HG03565 (cell line): ENCODE results near the gene PPP4R2.

Experiments
- ATAC-seq: cut with Tn5 transposase; IDR thresholded peaks from one replicate; pipeline ENCODE4 v1.9.1; 2021; ENCODE audit warnings: mild to moderate bottlenecking, moderate library complexity; ENCODE audit not compliant: unreplicated experiment

Gene PPP4R2, protein sequence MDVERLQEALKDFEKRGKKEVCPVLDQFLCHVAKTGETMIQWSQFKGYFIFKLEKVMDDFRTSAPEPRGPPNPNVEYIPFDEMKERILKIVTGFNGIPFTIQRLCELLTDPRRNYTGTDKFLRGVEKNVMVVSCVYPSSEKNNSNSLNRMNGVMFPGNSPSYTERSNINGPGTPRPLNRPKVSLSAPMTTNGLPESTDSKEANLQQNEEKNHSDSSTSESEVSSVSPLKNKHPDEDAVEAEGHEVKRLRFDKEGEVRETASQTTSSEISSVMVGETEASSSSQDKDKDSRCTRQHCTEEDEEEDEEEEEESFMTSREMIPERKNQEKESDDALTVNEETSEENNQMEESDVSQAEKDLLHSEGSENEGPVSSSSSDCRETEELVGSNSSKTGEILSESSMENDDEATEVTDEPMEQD

DNA sequence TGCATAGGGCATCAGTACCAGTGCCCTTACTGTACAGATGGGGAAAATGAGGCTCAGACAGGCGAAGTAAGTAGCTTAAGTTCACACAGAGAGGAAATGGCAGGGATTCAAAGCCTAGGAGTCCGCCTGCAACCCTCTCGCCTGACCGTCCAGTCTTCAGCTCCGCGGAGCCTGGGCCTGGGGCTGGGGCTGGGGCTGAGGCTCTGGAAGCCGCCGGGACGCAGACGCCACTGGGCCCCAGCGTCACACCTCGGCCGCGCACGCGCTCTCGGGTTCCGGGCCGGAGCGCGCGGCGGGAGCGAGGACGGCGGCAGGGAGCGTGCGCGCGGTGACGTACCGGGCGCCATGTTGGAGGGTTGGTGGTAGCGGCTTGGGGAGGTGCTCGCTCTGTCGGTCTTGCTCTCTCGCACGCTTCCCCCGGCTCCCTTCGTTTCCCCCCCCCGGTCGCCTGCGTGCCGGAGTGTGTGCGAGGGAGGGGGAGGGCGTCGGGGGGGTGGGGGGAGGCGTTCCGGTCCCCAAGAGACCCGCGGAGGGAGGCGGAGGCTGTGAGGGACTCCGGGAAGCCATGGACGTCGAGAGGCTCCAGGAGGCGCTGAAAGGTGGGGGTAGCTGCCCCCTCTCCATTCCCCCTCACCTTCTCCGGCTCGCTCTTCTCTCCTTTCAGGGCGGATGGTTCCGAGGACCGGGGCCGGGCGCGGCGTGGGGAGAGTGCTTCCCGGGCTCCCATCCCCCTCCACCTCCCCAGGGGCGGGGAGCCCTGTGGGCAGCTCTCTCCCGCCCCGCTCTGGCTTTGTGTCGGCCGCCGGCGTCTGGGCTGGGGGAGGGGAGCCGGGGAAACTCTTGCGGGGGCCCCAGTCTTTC is at the start of gene PPP4R2:
Gene PPP4R2, plus strand, starts transcription at position 339 of the 861 bp plus-strand sequence. Its CDS starts 227 bp downstream, at position 566.
- ATAC-seq, result peak; percentile 80

DNA sequence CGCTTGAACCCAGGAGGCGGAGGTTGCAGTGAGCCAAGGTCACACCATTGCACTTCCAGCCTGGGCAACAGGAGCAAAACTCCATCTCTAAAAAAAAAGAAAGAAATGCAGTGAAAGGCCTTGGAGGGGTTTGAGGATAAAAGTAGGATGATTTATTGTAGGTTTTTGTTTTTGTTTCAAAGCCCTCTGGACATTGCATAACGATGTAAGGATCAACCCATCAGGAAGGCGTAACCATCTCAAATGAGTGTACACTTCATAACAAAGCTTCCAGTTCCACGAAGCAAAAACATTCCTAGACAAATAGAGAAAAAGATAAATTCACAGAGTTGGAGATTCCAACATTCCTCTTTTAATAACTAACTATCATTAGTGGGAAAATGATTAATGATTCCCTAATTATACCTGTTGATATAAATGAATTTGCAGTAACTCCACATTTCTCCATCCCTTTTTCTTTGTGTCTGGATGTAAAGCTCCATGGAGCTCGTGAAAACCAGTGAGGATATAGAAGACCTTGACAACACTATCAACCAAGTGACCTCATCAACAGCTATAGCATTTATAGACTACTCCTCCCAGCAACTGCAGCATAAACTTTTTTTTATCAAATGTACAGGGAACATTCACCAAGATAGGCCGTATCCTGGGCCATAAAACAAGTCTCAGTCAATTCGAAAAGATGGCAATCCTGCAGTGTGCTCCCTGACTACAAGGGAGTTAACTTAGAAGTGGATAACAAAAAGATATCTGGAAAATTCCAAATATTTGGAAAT is 48.7 kb upstream of the PPP4R2 start:
- ATAC-seq, result no peak

DNA sequence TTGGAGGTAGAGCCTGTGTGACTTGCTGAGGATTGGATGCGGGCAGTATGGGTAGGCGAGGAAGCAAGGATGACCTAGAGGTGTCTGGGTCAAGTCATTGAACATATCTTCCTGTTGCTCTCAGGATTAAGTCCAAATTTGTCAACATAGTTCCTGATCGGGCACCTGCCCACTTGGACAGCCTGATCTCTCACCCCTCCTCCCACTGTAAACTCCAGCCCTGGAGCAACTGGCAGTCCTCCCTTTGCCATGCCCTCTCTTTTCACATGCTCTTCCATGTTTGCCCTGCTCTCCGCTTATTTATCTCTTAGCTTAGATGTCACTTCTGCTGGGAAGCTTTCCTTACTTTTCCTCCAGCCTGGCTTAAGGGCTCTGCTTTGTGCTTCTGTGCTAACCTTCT is 47.6 kb upstream of the PPP4R2 start:
- ATAC-seq, result no peak

DNA sequence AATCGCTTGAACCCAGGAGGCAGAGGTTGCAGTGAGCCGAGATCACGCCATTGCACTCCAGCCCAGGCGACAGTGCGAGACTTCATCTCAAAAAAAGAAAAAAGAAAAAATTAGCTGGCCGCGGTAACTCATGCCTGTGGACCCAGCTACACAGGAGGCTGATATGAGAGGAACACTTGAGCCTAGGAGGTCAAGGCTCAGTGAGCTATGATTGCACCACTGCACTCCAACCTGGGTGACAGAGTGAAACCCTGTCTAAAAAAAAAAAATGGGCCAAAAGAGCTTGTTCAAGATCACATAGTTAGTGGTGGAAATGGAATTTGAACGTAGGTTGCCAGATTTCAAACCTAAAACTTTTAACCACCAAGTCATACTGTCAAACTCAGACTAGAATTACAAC is 46.2 kb upstream of the PPP4R2 start:
- ATAC-seq, result no peak

DNA sequence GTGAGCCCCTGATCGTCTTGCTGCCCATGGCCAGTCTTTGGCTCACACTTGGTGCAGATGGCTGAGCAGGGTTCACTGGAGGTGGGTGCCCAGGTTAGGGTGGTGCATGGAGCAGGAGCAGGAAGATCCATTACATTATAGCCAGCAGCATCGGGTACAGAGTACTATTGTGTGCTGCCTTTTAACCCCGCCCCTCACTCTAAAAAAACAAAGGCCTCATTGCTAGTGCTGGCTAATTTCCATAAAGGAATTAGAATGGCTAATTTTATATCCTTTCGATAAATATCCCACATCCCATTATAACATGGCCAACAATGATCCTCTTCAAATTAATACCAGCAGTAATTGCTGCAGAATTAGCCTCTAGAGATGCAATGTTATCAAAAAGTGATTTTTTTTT is 45.8 kb upstream of the PPP4R2 start:
- no peak for ATAC-seq

DNA sequence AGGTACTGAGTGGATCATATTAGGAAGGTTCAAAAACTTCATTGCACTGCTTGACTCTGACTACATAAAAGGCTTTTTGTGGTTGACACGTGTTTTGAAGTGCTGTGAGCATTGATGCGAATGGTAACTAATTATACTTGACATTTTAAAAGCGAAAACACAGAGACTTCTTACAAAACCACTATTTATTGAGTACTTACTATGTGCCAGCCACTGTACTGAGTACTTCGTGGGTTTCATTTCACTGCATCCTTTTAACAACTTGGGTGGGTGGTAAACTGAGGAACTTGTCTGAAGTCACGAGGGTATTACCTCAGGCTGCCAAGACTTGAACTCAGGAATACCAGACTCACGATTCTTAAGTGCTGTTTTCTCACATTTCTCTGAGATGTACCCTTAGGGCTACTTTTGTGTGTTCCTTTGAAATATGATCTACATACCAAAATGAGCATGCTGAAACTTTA is 45.3 kb upstream of the PPP4R2 start:
- peak; percentile 67 for ATAC-seq

DNA sequence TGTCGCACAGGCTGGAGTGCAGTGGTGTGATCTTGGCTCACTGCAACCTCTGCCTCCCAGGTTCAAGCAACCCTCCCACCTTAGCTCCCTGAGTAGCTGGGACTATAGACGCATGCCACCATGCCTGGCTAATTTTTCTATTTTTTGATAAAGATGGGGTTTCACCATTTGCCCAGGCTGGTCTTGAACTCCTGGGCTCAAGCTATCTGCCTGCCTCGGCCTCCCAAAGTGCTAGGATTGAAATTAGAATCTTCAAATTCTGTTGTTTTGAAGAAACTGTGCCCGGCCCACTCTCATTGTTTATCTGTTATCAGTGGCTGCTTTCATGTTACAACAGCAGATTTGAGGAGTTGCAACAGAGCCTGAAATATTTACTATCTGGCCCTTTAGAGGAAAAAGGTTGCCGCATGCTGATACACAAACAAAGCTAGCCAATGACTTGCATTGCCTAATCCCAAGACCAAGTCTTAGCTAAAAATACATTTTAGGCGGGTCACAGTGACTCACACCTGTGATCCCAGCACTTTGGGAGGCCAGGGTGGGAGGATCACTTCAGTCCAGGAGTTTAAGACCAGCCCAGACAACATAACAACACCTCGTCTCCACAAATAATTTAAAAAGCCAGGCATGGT is 43.2 kb upstream of the PPP4R2 start:
- ATAC-seq, result no peak

- ATAC-seq, result no peak
Observed at GRCh38 chr3:72957297-72957696, 39.3 kb upstream of the PPP4R2 start.

GRCh38 chr3:72959336-72959735 is 37.3 kb upstream of the PPP4R2 start:
- no peak for ATAC-seq

DNA sequence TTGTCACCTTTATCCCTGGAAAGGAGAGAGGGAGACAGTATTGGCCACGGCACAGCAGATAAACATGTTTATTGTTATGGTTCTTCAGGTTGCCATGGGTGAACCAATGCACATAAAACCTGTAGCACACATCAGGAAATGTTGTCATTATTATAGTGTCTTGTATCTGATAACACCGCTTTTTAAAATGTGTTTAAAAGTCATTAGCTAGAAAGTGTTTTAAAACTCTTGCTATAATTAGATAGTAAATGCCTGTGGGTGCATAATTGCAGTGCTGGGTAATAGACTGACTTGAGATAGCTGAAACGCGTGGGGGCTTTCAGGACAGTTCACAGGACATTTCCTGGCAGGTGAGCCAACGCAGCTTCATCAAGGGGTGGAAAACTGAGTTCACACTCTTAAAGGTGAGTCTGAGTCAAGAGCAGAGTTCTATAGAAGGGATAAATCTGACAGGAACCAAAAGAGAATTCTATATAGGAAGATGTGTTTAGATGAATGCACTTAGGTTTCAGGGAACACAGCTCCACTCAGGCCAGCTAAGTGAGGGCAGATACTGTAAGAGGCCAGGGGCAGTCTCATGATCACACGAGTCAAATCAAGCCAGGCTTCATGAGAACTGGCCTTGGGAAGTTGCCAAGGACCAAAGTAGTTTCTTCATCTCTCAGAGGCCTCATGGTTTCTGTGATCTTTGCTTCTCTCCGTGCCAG is 35.6 kb upstream of the PPP4R2 start:
- ATAC-seq, result no peak

DNA sequence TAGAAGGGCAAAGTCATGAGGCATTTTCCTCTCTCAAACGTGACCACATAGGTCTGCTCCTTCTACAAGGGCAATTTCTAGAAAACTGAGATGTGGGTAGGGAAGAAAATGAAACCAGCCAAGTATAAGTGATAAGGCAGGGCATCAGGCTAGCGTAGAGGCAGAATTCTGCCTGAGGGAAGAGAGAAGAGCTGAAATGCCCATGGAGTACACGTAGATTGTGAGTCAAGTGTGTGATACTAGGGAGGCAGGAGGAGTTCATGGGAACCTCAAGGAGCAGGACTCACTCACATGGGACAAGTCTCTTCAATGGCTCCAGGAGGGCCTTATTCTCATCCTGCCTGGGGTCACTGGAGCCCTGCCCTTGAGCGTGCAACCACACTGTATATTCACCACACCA is 34.9 kb upstream of the PPP4R2 start:
- ATAC-seq, result no peak

- no peak for ATAC-seq
Observed at GRCh38 chr3:72962317-72962716, 34.3 kb upstream of the PPP4R2 start.

GRCh38 chr3:72964633-72965032 is 32.0 kb upstream of the PPP4R2 start:
- no peak for ATAC-seq

DNA sequence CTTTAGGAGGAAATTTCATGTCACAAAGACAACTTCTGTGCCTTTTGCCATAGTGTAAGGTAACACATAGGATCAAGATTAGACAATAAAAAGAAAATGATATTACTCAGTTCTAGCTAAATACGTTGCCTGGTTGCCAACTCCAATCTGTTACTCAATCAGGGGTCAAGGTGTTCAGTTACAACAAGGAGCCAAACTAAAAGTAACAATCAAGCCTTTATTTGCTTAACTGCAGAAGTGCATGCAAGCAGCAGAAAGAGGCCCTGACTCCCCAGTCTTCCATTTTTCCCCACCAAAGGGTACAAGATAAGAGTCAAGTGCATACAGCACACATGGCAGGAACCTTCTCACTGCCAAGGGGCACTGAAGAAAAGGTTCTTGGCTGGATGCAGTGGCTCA is 28.3 kb upstream of the PPP4R2 start:
- no peak for ATAC-seq

GRCh38 chr3:72969766-72970165 is 26.8 kb upstream of the PPP4R2 start:
- no peak for ATAC-seq

DNA sequence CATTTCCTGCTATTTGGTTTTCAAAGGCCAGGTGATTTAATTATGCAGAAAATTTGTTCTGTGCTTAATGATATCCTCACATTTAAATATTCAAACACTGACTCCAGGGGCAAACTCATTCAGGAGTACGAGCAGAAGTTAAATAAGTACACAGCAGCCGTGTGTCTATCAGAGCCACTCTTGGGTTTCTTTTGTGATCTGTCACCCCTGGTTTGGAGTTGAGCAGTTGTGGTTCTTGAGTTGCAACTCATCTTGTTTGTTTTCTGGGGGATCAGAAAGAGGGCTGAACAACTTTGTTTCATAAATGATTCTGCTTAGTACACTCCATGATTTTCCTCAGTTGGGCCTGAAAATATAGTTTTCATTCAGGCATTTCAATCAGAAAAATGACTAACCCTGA is 25.7 kb upstream of the PPP4R2 start:
- no peak for ATAC-seq

- ATAC-seq, result no peak
Observed at GRCh38 chr3:72972706-72973030, 23.9 kb upstream of the PPP4R2 start.

DNA sequence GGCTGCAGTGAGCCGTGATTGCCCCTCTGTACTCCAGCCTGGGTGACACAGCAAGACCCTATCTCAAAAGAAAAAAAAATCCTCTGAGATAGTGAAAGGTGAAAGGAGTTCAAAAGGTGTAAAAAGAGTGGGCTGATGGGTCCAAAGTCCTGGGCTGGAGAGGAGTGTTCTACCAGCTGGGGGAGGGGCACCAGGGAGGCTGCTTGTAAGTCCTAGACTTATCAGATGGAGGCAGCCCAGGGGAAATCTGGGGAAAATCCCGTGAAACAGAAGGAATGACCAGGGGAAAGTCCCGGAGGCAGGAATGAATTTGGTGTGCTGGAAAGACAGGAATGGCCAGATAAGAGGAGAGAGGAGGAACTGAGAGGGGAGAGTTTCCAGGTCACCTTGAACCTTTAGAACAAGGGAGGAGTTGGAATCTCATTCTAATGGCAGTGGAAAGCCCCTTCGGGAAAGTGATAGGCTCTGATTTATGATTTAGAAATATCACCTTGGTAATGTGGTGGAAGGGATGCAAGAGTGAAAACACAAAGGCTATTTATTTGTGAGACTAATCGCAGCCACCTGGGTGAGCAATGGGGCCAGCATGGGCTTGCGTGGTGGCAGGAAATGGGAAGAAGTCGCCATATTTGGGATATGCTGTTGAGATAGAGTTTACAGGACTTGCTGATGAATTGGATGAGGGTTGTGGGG is 23.4 kb upstream of the PPP4R2 start:
- no peak for ATAC-seq

DNA sequence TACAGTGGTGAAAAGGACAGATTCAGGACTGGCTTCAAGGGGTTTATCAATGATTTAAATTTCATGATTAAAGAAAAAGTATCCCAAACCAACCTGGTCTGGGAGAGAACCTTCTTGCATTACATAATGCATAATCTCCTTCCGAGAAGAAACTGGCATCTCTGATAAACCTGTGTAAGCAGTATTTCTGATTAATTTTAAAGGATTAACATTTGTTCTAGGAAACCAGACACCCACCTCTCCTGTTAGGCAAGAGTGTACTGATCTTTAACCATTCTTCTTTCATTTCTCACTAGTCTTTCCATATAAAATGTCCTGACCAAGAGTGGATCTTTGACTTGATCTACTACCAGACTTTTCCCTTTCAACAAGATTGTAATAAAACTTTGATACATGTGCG is 22.8 kb upstream of the PPP4R2 start:
- no peak for ATAC-seq

GRCh38 chr3:72974956-72975355 is 21.7 kb upstream of the PPP4R2 start:
- no peak for ATAC-seq
